H1 (cell line): ENCODE measurements around the gene FOXL2. TPM values are rescaled to one million over a fixed set of nuclear protein-coding genes. Genes with fewer than 3 reads are reported as not detected.

Source experiments
- CTCF ChIP-seq, 3 experiments: IDR thresholded peaks; 1 replicate in 2 of 3; 2 replicates in 1 of 3; pipeline versions ENCODE4 v1.5.1 to v1.6.1; 2011; ENCODE audit warnings: low read length in 3 of 3, mild to moderate bottlenecking in 3 of 3, inconsistent platforms in 2 of 3, low read depth in 1 of 3, moderate library complexity in 1 of 3; ENCODE audit not compliant: insufficient read depth in 1 of 3; ENCODE audit errors: control extremely low read depth in 1 of 3
- HDAC2 ChIP-seq, 2 experiments: fragments of 300-600 bp in 1 of 2; sonication (generic) in 1 of 2; IDR thresholded peaks; 2 replicates each; pipeline ENCODE4 v1.6.1; 2011 to 2012; ENCODE audit warnings: low read depth in 2 of 2, low read length in 2 of 2, mild to moderate bottlenecking in 2 of 2, moderate library complexity in 2 of 2, borderline replicate concordance in 1 of 2, inconsistent platforms in 1 of 2
- JUND ChIP-seq: IDR thresholded peaks from 2 replicates; pipeline ENCODE4 v1.6.1; 2011; ENCODE audit warnings: mild to moderate bottlenecking, improper control_type of control experiment, low read length
- NRF1 ChIP-seq: IDR thresholded peaks from 2 replicates; pipeline ENCODE4 v1.6.1; 2011; ENCODE audit warnings: mild to moderate bottlenecking, low read depth, low read length, improper control_type of control experiment
- polyA plus RNA-seq, 7 experiments: library from polyadenylated mRNA; depleted of rRNA in 3 of 7; stranded (reverse) in 5 of 7; unstranded in 2 of 7; fragments of >200 nt in 5 of 7; fragments of 200-250 nt in 2 of 7; gene quantifications; 1 replicate in 5 of 7; 2 replicates in 1 of 7; 4 replicates in 1 of 7; pipeline versions ENCODE4 v1.2.1 to v1.2.3, GENCODE V29; 2011 to 2013; ENCODE audit warnings: missing spikeins in 2 of 7, mixed read lengths in 2 of 7
- total RNA-seq: library from RNA; stranded (reverse); fragmentation: NEBNext Ultra II Directional; extraction: Animal tissue kit (Norgen Biotek cat#: 25700); gene quantifications from 2 replicates; pipeline ENCODE4 v1.2.1, GENCODE V29; 2021

Gene FOXL2
- total and polyA plus RNA-seq, 2 of the 8 experiments (the other 6 are each of a cell fraction or from before 2014, with no cell fraction given): 0.59 to 2.4 TPM

GRCh38 chr3:138942861-138943623 lies 3.9 kb downstream of the FOXL2 start (continued):
- TF ChIP-seq JUND: no peak
- no peak for TF ChIP-seq HDAC2 (IDR thresholded peaks at IDR 0.05; ENCODE audit: borderline replicate concordance in 1 of 2, low read depth in 2 of 2, low read length in 2 of 2)
- TF ChIP-seq NRF1: no peak
- TF ChIP-seq CTCF (IDR thresholded peaks at IDR 0.05; ENCODE audit: control extremely low read depth in 1 of 3, insufficient read depth in 1 of 3, low read depth in 1 of 3, low read length in 3 of 3): peak in 1 of 3 experiments; percentile 10; a peak in 1 of 4 replicates
